GM12864 (cell line): Measurements from ENCODE around the gene AOAH.

Source experiments
- DNase-seq: peaks from one replicate; pipeline ENCODE4 v3.0.0-alpha.2; 2011; ENCODE audit warnings: low read depth
- H3K4me3 ChIP-seq: 2 replicates; pipeline ENCODE4 v1.5.1; 2011; ENCODE audit warnings: mild to moderate bottlenecking, low read depth, low read length, control low read depth
- CTCF ChIP-seq: IDR thresholded peaks from 2 replicates; pipeline ENCODE4 v1.5.1; 2011; ENCODE audit warnings: low read depth, mild to moderate bottlenecking, moderate library complexity, low read length, control low read depth, inconsistent platforms; ENCODE audit errors: missing control alignments

AOAH gene

GRCh38 chr7:36627836-36628235 lies 96.5 kb downstream of the AOAH start:
- no peak for TF ChIP-seq CTCF
- DNase-seq = no peak
- no peak overlapping the region for H3K4me3 ChIP-seq

- no peak for TF ChIP-seq CTCF
- H3K4me3 ChIP-seq = no peak overlapping the region
- no peak for DNase-seq
Observed at GRCh38 chr7:36626111-36626510, 98.2 kb downstream of the AOAH start.

- TF ChIP-seq CTCF = no peak
- no peak overlapping the region for H3K4me3 ChIP-seq
- no peak for DNase-seq
Observed at GRCh38 chr7:36625247-36625646, 99.0 kb downstream of the AOAH start.

- DNase-seq = no peak
- no peak for TF ChIP-seq CTCF
- no peak overlapping the region for H3K4me3 ChIP-seq
Observed at GRCh38 chr7:36623247-36623646, 101.0 kb downstream of the AOAH start.

- TF ChIP-seq CTCF = no peak
- no peak for DNase-seq
- no peak overlapping the region for H3K4me3 ChIP-seq
Observed at GRCh38 chr7:36621396-36621795, 102.9 kb downstream of the AOAH start.

- no peak overlapping the region for H3K4me3 ChIP-seq
- no peak for DNase-seq
- no peak for TF ChIP-seq CTCF
Observed at GRCh38 chr7:36620166-36620708, 104.1 kb downstream of the AOAH start.

- DNase-seq = no peak
- no peak overlapping the region for H3K4me3 ChIP-seq
- no peak for TF ChIP-seq CTCF
Observed at GRCh38 chr7:36617408-36617807, 106.9 kb downstream of the AOAH start.
